HG03108 (cell line): ENCODE measurements around the gene IL17RC.
"Not testable (repeated sequence)": the region's sequence is repeated elsewhere in the genome, so short reads cannot be mapped to it uniquely, and the experiment has no call there.

Experiments used
- ATAC-seq: cut with Tn5 transposase; IDR thresholded peaks from one replicate; pipeline ENCODE4 v1.9.1; 2021; ENCODE audit warnings: moderate library complexity; ENCODE audit not compliant: unreplicated experiment

The IL17RC gene

DNA sequence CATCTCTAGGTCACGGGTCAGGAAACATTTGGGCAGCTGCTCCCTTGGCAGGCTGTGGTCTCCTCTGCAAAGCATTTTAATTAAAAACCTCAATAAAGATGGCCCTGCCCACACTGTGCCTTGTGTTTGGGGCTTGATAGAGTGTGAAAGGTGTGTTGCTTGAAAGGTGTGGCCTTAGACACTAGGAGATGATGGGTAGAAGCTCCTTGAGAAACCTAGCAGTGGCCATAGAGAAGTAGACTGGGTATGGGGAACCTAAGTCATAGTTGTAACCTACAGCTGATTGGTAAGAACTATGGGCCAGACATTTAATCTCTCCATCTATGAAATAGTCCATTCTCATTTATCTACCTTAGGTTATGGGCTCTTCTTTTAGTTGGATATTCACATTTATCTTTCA, 23.2 kb upstream of the IL17RC start:
- ATAC-seq, result no peak

DNA sequence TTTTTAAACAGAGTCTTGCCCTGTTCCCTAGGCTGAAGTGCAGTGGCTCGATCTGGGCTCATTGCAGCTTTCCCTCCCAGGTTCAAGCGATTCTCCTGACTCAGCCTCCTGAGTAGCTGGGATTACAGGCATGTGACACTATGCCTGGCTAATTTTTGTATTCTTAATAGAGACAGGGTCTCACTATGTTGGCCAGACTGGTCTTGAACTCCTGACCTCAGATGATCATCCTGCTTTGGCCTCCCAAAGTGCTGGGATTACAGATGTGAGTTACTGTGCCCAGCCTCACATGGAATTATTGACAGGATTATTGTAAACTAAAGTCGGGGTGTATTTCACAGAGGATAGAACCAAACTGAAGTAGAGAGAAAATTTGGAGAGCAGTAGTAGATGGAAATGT, 21.2 kb upstream of the IL17RC start:
- not testable (repeated sequence) for ATAC-seq

DNA sequence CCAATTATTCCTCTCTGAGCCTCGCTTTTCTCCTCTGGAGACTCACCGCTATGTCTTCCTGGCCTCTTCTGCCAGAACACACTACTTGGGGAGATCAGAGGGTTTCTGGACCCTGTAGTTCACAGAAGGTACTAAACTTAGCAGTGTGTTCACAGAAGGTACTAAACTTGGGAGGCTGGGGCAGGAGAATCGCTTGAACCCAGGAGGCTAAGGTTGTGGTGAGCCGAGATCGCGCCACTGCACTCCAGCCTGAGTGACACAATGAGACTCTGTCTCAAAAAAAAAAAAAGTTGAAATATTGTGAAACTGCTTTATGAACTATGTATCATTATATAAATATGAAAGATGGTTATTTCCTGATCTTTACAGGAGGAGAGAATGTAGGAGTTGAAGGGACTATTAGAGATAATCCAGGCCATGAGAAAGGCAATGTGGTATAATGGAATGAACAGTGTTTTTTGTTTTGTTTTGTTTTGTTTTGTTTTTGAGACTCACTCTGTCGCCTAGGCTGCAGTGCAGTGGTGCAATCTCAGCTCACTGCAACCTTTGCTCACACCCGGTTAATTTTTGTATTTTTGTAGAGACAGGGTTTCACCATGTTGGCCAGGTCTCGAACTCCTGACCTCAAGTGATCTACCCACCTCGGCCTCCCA, 20.0 kb upstream of the IL17RC start:
- ATAC-seq, result not testable (repeated sequence)

DNA sequence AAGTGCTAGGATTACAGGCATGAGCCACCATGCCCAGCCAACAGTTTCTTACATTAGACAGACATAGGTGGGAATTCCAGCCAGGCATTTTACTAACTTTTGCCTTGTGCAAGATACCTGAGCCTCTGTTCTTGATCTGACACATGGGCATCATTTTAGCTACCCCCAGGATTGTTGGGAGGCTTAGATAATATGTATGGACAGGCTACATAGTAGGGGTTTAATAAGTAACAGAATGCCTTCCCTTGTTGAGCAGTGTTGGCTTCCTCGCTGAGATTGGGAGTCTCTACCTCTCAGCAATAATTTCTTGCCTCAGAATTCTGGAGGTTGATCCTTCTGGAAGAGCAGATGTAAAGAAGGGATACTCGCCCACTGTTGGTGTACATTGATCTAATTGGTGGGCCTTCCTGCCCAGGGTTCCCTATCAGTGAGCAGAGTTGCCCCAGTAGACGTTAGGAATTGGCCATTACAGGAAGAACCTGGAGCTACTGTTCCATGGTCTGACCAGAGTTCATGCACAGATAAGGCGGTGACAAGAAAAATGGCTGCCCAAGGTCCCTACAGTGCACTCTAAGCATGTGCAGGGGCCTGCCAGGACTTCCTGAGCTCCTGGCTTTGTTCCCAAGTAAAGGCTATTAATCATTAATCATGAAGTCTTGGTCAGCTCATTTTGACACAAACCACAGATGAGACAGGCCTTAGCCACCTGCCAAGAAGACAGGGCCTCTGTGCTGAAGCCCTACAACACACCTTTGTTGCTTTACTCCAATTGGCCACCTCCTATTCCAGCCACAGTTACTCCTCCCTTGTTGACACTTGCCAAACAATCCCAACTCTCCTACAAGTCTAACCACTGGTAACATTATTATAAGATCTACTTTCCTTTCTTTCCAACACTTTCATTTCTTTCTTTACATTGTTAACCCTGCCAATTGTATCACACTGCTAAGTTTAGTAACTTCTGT, 19.2 kb upstream of the IL17RC start:
- no peak for ATAC-seq

DNA sequence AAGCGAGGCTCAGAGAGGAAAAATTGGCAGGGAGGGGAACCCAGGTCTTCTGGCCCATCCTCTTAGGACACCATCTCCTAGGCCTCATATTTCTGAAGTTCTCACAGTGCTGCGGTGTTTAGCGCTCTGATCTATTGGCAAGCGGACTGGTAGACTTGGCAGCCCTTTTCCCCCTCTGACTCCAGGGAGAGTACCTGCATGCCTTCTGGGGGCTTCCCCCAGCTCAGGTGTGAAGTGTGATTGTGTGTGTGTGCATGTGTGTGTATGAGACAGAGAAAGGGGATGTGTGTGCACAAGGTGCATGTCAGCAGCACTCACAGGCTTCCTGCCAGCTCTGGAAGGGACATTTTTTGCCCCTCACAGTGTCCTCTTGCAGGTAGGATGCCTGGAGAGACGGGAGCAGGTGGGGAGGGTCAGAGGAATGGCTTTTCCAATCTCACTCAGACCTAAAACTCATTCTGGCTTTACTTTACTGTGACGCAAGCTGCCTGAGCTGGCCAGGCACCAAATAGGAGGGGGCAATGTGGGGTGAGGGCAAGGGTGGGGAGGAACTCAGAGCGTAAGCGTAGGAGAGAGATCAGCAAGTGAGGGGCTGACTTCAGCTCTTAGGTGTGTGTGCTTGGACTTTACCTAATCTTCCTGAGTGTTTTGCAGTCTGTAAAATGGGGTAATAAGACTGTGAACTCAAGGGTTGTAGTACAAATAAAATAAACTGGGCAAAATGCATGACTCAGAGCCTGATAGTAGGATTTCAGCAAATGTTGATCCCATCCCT, 18.2 kb upstream of the IL17RC start:
- no peak for ATAC-seq

DNA sequence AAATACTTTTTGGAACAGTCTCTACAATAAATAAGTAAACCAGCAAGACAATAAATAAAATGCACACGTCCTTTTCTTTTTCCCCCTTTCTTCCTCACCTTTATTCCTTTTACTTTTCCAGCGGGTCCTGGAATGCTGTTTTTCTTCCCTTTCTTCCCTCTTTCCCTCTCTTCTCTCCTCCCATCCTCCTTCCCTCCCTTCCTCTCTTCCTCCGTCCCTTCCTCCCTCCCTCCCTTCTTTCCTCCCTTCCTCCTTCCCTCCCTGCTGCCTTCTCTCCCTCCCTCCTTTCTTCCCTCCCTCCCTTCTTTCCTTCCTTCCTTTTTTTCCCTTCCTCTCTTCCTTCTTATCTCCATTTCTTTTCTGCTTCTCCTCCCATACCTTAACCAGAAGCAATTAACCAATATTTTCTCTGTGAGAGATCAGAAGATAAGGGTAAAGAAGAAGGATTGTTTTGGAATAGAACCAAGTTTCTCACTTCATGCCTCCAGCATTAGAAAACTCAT, 17.6 kb upstream of the IL17RC start:
- ATAC-seq, result no peak

DNA sequence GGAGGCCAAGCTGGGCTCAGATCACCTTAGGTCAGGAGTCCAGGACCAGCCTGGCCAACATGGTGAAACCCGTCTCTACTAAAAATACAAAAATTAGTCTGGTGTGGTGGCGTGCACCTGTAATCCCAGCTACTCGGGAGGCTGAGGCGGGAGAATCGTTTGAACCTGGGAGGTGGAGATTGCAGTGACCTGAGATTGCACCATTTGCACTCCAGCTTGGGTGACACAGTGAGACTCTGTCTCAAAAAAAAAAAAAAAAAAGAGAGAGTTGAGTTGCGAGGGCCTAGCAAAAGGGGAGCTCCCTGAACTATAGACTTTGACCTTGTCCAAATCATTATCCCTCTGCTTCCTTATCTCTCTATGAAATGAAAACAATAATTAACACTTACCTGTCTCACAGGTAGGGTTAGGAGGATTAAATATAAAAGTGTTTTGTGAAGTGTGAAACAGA, 15.9 kb upstream of the IL17RC start:
- not testable (repeated sequence) for ATAC-seq

DNA sequence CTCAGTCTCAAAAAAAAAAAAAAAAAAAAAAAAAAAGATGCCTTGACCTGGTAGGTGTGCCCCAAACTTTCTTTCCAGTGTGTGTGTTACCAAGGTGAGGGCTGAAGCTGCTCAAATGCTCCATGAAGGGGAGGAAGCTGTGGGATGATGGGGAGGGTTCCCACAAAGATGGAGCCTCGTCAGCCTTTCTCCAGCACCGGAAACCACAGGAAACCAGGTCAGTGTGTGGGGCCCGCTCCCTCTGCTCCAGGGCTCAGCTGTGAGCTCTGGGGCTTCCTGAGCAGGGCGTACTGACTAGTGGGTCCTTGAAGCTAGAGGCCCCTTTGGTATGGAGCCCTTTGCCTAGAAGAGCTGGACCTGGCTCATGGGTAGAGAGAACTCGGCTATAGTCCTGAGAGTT, 14.9 kb upstream of the IL17RC start:
- ATAC-seq, result no peak

DNA sequence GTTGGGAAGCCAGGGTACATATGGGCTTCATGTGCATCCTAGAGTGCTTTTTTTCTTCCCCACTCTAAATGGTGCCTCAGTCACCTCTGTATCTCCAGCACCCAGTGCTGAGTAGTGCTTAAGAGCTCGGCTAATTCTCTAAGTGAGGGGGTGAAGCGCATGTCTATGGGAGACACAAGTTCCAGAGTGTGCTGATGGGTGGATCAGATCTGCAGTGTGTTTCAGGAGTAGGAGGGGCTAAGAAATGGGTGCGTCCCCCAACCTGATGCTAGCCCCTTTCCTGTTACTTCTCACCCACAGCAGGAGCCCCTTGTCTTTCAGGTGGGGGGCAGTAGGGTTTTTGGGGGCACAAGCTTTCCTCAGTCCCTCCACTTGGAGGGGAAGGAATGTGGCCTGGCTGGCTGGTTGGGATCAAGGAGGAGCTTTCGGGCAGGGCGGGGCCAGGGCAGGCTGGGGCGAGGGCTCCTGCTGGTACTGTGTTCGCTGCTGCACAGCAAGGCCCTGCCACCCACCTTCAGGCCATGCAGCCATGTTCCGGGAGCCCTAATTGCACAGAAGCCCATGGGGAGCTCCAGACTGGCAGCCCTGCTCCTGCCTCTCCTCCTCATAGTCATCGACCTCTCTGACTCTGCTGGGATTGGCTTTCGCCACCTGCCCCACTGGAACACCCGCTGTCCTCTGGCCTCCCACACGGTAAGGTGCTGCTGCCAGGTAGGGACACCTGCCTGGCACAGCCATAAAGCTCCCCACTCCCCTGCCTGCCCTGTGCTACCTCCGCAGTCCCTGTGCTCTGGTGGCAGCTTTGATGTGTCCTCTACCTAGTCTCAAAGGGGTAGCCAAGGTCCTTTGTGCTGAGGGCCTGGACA, 14.3 kb upstream of the IL17RC start, which contains the start of gene IL17RE:
TSS of gene IL17RE (plus strand) at position 477 of the 866 bp plus-strand sequence. CDS start at position 562, 85 bp downstream.
- no peak for ATAC-seq

DNA sequence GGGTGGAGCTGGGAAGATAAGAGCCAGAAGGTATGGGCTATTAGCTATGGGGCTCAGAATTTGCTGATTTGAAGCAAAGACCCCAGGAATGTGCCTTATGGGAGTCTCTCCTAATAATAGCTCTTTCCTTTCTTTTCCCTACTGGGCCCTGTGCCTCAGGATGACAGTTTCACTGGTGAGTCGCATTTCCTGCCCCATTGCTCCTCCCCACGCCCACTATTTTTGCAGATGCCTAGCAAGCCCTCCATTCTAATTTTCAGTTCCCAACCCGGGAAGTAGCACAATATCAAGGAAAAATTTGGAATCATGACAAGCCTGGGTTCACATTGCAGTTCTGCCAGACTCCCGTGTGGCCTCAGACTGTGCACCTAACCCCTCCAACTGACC, 13.7 kb upstream of the IL17RC start:
- no peak for ATAC-seq

DNA sequence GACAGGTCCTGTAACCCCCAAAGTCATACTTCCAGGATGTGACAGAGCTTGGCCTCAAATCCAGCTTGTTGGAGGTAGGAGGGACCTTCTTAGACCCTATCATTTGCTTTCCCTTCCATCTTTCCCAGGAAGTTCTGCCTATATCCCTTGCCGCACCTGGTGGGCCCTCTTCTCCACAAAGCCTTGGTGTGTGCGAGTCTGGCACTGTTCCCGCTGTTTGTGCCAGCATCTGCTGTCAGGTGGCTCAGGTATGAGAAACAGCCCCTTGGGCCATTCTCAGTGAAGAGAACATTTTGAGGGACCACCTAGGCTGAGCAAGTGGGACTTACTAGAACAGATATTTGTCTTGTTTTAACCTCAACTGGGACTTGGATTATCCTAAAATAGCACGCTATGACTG, 13.0 kb upstream of the IL17RC start:
- ATAC-seq, result no peak

DNA sequence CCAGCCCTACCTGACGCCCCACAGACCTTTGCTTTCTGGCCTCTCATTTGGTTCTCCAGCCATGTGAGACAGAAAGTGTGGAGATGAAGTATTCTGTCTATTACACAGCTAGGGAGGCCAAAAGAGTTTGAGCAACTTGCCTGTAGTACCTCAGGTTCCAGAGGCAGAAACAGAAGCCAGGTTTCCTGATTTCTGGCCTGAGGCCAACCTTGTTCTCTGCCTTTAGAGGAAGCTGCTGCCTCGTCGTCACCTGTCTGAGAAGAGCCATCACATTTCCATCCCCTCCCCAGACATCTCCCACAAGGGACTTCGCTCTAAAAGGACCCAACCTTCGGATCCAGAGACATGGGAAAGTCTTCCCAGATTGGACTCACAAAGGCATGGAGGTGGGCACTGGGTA, 10.4 kb upstream of the IL17RC start:
- ATAC-seq, result no peak

DNA sequence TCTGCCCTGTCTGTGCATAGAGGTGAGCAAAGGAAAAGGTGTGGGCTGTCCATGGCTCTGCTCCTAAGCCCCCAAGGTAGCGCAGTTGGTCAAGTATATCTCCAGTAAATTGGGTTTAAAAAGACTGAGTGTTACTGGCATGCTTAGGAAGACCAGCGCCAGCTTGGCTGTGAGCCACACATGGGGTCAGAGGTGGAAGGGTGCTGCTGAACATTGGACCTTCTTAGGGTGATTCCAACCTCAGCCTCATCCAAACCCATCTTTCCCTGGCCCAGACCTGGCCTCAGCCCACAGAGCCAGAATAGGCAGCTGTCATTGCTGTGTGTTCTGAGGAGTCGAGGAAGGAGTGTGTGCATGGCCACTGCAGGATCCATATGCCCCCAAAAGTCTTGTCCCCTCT, 8.6 kb upstream of the IL17RC start:
- ATAC-seq, result no peak

DNA sequence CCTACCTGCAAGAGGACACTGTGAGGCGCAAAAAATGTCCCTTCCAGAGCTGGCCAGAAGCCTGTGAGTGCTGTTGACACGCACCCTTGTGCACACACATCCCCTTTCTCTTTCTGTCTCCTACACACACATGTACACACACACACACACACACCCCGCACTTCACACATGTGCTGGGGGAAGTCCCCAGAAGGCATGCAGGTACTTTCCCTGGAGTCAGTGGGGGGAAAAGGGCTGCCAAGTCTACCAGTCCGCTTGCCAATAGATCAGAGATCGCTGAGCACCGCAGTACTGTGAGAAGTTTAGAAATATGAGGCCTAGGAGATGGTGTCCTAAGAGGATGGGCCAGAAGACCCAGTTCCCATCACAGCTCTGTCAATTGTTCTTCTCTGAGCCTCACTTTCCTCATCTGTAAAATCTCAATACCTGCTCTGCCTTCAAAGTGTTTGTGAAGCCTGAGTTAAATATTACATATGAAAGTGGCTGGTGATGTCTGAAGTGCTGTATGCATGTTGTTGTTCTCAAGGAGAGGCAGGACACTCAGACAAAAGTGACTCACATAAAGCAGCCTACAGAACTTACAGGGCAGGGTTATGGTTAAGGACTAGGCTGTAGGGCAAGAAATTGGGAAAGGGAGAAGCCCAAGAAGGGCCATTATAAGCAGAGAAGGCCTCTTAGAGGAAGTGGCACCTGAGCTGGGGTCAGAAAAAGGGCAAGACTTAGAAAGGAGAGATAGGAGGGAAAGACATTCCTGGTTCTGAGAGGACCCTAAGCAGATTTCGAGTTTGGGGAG, 7.5 kb upstream of the IL17RC start:
- ATAC-seq, result no peak

DNA sequence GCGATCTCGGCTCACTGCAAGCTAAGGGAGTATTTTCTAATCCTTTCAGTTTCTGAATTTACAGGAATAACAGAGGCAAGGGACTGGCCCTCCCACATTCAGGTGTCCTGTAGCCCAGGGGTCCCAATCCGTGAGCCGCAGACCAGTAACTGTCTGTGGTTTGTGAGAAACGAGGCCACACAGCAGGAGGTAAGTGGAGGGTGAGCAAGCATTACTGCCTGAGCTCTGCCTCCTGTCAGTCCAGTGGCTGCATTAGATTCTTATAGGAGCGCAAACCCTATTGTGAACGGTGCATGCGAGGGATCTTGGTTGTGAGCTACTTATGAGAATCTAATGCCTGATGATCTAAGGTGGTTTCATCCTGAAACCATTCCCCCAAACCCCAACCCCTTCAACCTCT, 5.0 kb upstream of the IL17RC start:
- no peak for ATAC-seq

DNA sequence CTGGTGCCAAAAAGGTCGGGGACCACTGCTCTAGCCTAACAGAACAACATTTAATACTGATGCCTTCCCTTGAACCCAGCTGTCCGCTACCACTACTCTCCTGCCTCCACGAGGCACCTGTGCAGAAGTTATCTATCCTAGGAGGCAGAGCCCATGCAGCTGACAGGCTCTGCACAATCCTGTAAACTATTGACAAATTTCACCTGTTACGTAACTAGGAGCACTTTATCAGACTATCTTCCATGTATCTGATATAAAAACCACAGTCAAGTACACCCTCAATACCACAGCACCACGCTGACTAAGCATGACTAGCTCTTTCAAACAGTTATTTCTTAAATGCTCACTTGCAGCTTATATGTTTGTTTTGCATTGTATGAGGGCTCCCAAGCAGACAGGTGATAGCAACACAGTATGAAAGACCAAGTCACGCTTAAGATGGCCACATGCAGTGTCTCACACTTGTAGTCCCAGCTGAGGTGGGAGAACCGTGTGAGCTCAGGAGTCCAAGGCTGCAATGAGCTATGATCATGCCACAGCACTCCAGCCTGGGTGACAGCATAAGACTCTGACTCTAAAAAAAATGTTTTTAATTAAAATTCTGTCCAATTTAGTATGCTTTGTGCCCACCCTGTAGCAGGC, 4.5 kb upstream of the IL17RC start:
- ATAC-seq, result no peak

DNA sequence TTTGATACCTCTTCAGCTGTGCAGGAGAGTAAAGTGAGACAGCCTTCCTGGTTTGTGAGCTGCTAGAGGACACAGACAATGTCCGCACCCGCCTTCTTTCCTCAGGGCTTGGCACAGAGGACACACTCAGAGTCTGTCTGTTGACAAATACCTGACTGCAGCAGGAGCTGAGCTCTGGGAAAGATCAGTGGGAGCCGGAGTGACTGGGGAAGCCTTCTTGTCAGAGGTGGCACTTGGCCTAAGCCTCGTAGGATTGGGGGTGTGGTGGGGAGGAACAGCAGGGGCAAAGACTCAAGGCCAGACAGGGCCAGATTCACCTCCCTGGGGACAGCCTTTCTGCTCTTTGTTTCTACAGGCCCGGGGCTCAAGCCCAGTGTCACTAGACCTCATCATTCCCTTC, 3.3 kb upstream of the IL17RC start:
- ATAC-seq, result no peak

DNA sequence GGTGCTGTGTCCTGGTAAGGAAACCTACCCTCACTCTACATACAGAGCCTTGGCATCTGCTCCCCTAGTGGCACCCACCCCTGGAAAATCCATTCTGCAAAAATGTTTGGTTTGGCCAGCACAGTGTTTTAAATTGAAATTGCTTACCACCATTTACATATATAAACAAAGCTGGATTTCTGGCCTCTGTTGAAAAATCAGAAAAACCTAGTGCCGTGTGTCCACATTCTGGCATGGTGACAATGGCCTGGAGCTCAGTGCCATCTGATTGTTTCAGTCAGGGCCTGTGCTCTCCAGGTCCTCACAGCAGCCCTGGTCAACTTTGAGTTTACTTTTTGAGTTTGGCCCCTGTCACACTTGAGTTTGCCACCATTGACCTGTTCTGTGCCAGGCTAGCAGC, 2.9 kb upstream of the IL17RC start:
- ATAC-seq, result no peak
